HS-27A (cell line): Measurements from ENCODE around the gene HSD11B1.

Experiments used
- DNase-seq: peaks from one replicate; pipeline ENCODE4 v3.0.0-alpha.2; 2012; ENCODE audit warnings: low read depth, missing footprints

HSD11B1 gene

GRCh38 chr1:209704584-209704983, at the start of gene HSD11B1:
TSS of gene HSD11B1 (plus strand) at chr1:209704846. CDS start at chr1:209704943, 97 bp downstream.
- no peak for DNase-seq

- no peak for DNase-seq
These were observed 49.0 kb upstream of the HSD11B1 start for GRCh38 chr1:209655411-209656231.

GRCh38 chr1:209657140-209657879, 47.3 kb upstream of the HSD11B1 start:
- DNase-seq: no peak

- DNase-seq: no peak
These were observed 46.7 kb upstream of the HSD11B1 start for GRCh38 chr1:209657918-209658317.

- DNase-seq: no peak
These were observed 44.7 kb upstream of the HSD11B1 start for GRCh38 chr1:209659909-209660308.

- no peak for DNase-seq
These were observed 43.6 kb upstream of the HSD11B1 start for GRCh38 chr1:209661071-209661470.

- DNase-seq: no peak
These were observed 41.7 kb upstream of the HSD11B1 start for GRCh38 chr1:209662879-209663327.

GRCh38 chr1:209667103-209667502, 37.5 kb upstream of the HSD11B1 start:
- no peak for DNase-seq

- DNase-seq: no peak
These were observed 36.9 kb upstream of the HSD11B1 start for GRCh38 chr1:209667708-209668107.

- no peak for DNase-seq
These were observed 34.1 kb upstream of the HSD11B1 start for GRCh38 chr1:209670441-209671082.

- DNase-seq: no peak
These were observed 31.7 kb upstream of the HSD11B1 start for GRCh38 chr1:209672705-209673630.

GRCh38 chr1:209673631-209674417, 30.8 kb upstream of the HSD11B1 start:
- no peak for DNase-seq

- no peak for DNase-seq
These were observed 29.6 kb upstream of the HSD11B1 start, which contains the start of gene G0S2 for GRCh38 chr1:209674957-209675564. TSS of gene G0S2 (plus strand) at chr1:209675412. CDS start at chr1:209675685, 273 bp downstream.

GRCh38 chr1:209675565-209676154, 29.0 kb upstream of the HSD11B1 start:
- no peak for DNase-seq

- DNase-seq: no peak
These were observed 25.6 kb upstream of the HSD11B1 start for GRCh38 chr1:209678981-209679539.

- no peak for DNase-seq
These were observed 18.8 kb upstream of the HSD11B1 start for GRCh38 chr1:209685821-209686220.

- no peak for DNase-seq
These were observed 18.3 kb upstream of the HSD11B1 start for GRCh38 chr1:209686322-209686721.

GRCh38 chr1:209688746-209689234, 15.9 kb upstream of the HSD11B1 start:
- DNase-seq: peak; percentile 40

- no peak for DNase-seq
These were observed 15.2 kb upstream of the HSD11B1 start for GRCh38 chr1:209689477-209689876.
